Psoas muscle (tissue), 8 donors: ENCODE measurements around the gene COL18A1. TPM values are rescaled to one million over a fixed set of nuclear protein-coding genes. Genes with fewer than 3 reads are reported as not detected.

Experiments used
- ATAC-seq, 4 donors: fragments of 200-7000 bp; cut with Tn5 transposase; one replicate each; pipeline ENCODE4 v1.9.1; 2020; ENCODE audit warnings: moderate library complexity in 3 of 4, mild to moderate bottlenecking in 2 of 4
- DNase-seq, 2 donors: peaks; one replicate each; pipeline ENCODE4 v3.0.0-alpha.2; 2020
- H3K27ac ChIP-seq: fragments of 200-600 bp; one replicate; pipeline ENCODE4 v1.8.0; 2022
- H3K27me3 ChIP-seq, 3 donors: fragments of 200-600 bp in 1 of 3; one replicate each; pipeline versions ENCODE4 v1.6.1 to v1.8.0; 2013 to 2022; ENCODE audit warnings: low read length in 2 of 3, mild to moderate bottlenecking in 2 of 3, moderate library complexity in 1 of 3; ENCODE audit not compliant: insufficient read depth in 3 of 3
- H3K36me3 ChIP-seq, 2 donors: fragments of 200-600 bp in 1 of 2; one replicate each; pipeline versions ENCODE4 v1.6.1 to v1.8.0; 2013 to 2022; ENCODE audit warnings: low read depth in 1 of 2, mild to moderate bottlenecking in 1 of 2, moderate library complexity in 1 of 2; ENCODE audit not compliant: insufficient read depth in 1 of 2
- H3K4me1 ChIP-seq: fragments of 200-600 bp; one replicate; pipeline ENCODE4 v1.8.0; 2022
- H3K4me3 ChIP-seq: fragments of 200-600 bp; one replicate; pipeline ENCODE4 v1.8.0; 2022; ENCODE audit warnings: mild to moderate bottlenecking
- H3K9me3 ChIP-seq: fragments of 200-600 bp; one replicate; pipeline ENCODE4 v1.8.0; 2022
- WGBS, 3 donors: extraction: QIAGEN DNeasy Blood & Tissue Kit; methylation state at CpG; one replicate each; pipeline versions ENCODE4 v1.1.6 to v1.1.7; 2013; 5-methylcytosine and 5-hydroxymethylcytosine counted together
- intact Hi-C, 2 donors: fragments of 100-400 bp; cut with DNase I; formaldehyde crosslinking; loops; one replicate each; pipeline versions ENCODE4 v1.11.0 to v1.14.2; 2022
- polyA plus RNA-seq, 3 donors: library from polyadenylated mRNA; stranded (reverse); fragments of 200-250 nt; gene quantifications; one replicate each; pipeline ENCODE4 v1.2.3, GENCODE V29; 2013
- total RNA-seq, 4 donors: library from RNA; stranded (reverse); fragmentation: NEBNext Ultra II Directional in 2 of 4; extraction: Animal tissue kit (Norgen Biotek cat#: 25700) in 2 of 4; gene quantifications; one replicate each; pipeline versions ENCODE4 v1.2.1 to v1.2.4, GENCODE V29; 2021 to 2023
- TF ChIP-seq, protein P1 (sequence below): fragments of 200-600 bp; IDR thresholded peaks from one replicate; pipeline ENCODE4 v1.8.0; 2022; ENCODE audit warnings: antibody characterized with exemption
- donor health status: healthy with polysubstance abuse.
- donor health status: DM: no; HTN: no; CAD: no; lungs with moderate emphysema.
- donor health status: Bipolar disorder and iron deficiency.
- donor health status: healthy.
- donor health status: DM: yes; HTN: yes; CAD: no.
- donor health status: DM: no; HTN: no; CAD: no.
- donor health status: DM: no; HTN: no; CAD: no.
- donor health status: DM: yes; HTN: yes; CAD: no.

The COL18A1 gene
- total and polyA plus RNA-seq, 7 donors: 4.8 to 25.3 (median 12.1) TPM

DNA sequence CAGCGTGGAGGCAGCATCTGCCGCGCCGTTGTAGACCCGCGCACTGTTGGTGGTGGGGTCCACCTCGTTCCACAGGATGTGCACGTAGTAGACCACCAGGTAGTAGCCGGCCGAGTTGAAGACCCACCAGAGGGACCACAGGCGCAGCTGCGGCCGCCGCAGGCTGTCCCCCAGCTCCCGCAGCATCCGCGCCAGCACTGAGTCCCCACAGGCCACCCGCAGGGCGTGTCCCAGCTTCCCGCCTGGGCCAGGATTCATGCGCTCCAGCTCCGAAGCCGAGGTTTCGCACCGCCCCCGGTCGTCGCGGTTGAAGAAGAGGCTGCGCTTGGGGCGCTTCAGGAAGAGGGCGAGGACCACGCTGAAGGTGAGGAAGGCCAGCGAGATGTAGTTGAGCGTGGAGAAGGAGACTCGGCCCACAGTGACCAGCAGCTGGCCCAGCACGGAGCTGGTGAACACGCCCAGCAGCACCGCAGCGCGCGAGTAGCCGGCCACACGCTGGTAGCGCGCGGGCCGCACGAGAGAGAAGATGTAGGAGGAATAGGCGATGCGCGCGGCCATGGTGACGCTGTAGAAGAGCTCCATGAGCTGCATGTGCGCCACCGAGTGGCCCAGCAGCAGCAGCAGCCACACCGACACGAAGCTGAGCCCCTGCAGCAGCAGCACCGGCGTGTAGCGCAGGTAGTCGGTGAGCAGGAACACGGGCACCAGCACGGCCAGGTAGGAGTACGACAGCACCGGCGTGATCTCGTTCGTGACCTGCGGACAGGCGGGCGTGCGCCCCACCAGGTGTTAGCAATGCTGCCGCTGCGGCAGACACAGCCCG lies 126.6 kb downstream of the COL18A1 start:
- Histone ChIP-seq H3K9me3 (no peaks in the 10 kb centered on the region), H3K4me3 (no peak overlapping the region), H3K27ac (no peak overlapping the region), H3K27me3 (no peaks in the 10 kb centered on the region), H3K36me3 (no peaks in the 10 kb centered on the region), H3K4me1 (peaks cover 9% of the 10 kb centered on the region)
- DNase-seq (peak; percentile 11 to 42), ATAC-seq (no peak)
- TF ChIP-seq, protein P1, sequence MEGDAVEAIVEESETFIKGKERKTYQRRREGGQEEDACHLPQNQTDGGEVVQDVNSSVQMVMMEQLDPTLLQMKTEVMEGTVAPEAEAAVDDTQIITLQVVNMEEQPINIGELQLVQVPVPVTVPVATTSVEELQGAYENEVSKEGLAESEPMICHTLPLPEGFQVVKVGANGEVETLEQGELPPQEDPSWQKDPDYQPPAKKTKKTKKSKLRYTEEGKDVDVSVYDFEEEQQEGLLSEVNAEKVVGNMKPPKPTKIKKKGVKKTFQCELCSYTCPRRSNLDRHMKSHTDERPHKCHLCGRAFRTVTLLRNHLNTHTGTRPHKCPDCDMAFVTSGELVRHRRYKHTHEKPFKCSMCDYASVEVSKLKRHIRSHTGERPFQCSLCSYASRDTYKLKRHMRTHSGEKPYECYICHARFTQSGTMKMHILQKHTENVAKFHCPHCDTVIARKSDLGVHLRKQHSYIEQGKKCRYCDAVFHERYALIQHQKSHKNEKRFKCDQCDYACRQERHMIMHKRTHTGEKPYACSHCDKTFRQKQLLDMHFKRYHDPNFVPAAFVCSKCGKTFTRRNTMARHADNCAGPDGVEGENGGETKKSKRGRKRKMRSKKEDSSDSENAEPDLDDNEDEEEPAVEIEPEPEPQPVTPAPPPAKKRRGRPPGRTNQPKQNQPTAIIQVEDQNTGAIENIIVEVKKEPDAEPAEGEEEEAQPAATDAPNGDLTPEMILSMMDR: no peak
- intact Hi-C loops: no loop called here
- WGBS, 3 donors: 97 to 98% (median 97%) methylated on average over 66 to 76 of the region's 76 CpGs

GRCh38 chr21:45532826-45533360 lies 127.9 kb downstream of the COL18A1 start:
- DNase-seq (peak; percentile 7 to 26), ATAC-seq (no peak)
- Histone ChIP-seq H3K9me3 (no peaks in the 10 kb centered on the region), H3K27ac (no peak overlapping the region), H3K36me3 (no peaks in the 10 kb centered on the region), H3K4me1 (peaks cover 9% of the 10 kb centered on the region), H3K4me3 (no peak overlapping the region), H3K27me3 (no peaks in the 10 kb centered on the region)
- 72 to 75% (median 73%) methylated on average over 6 to 7 of the region's 7 CpGs for WGBS, 3 donors
- TF ChIP-seq, protein P1: no peak
- intact Hi-C loops: no loop called here

DNA sequence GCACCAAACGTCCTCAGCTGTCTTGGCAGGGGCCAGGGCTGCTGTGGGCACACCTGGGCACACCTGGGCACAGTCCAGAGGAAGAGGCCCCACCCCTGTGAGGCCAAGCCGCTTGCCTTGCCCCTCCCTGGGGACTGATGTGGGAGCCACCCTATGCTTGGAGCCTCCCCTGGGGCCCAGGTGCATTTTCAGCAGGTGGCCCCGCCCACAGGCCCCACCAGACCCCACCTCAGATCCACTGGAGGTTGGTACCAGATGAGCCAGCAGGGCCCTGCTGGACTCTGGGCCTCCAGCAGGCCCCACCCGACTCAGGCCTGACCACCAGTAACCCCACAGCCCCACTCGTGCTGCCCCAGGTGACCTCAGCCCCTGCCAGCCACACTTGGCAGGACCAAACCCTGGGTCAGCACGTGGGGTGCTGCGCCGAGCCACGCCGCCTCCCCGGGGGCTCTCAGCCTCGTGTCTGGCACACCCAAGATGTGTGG lies 128.4 kb downstream of the COL18A1 start:
- WGBS, 3 donors: 57 to 72% (median 62%) methylated on average over 12 of the region's 12 CpGs
- no peaks in the 10 kb centered on the region for H3K9me3 ChIP-seq
- intact Hi-C loops: no loop called here
- DNase-seq (peak; percentile 16 to 42), ATAC-seq (peak in 2 of 4 donors; percentile 8 to 31)
- peaks cover 9% of the 10 kb centered on the region for H3K4me1 ChIP-seq
- no peak overlapping the region for H3K27ac ChIP-seq
- H3K36me3 ChIP-seq: no peaks in the 10 kb centered on the region
- TF ChIP-seq, protein P1: no peak
- H3K27me3 ChIP-seq: no peaks in the 10 kb centered on the region
- H3K4me3 ChIP-seq: no peak overlapping the region

DNA sequence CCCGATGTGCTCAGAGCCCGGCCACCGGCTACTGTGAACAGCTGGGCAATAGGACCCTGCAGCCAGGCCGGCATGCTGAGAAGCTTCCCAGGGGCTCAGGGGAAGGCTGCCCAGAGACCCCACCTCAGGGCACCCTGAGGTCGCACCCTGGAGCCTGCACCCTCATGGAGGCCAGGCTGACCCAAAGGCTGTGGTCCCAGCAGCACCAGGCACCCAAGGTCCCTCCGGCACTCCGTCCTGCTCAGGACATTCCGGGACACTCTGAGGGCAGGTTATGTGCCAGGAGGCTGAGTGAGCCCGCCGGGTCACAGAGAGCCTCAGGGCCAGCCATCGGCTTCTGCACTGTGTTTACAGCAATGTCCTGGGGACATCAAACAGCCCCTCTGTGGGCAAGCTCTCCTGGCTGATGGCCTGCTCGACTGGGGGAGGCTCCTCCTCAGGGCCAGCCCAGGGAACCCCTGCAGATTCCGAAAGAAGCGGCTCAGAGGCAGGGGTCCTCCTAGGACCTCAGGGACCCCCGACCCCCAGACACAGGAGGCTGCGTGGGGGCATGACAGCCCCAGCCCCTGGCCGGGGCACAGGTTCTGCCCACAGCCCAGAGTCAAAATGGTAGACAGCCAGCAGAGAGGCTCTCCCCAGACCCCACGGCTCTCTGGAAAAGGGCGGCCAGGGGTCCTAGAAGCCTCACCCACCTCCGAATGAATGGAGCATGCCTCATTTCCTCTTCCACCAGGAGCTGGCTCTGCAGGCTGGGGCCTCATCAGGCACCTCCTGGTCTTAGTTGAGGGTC lies 129.1 kb downstream of the COL18A1 start:
- DNase-seq (peak; percentile 15 to 45), ATAC-seq (peak; percentile 17 to 65 (median 57))
- intact Hi-C loops: no loop called here
- Histone ChIP-seq H3K27me3 (no peaks in the 10 kb centered on the region), H3K4me3 (no peak overlapping the region), H3K36me3 (no peaks in the 10 kb centered on the region), H3K9me3 (no peaks in the 10 kb centered on the region), H3K27ac (no peak overlapping the region), H3K4me1 (peaks cover 9% of the 10 kb centered on the region)
- TF ChIP-seq, protein P1: no peak
- WGBS, 3 donors: 52 to 65% (median 58%) methylated on average over 20 of the region's 20 CpGs
